GM21737 (cell line): ENCODE data around the gene MRPS34.

Source experiments
- ATAC-seq: cut with Tn5 transposase; IDR thresholded peaks from one replicate; pipeline ENCODE4 v1.9.1; 2021; ENCODE audit warnings: mild to moderate bottlenecking, moderate library complexity; ENCODE audit not compliant: unreplicated experiment

The MRPS34 gene

DNA sequence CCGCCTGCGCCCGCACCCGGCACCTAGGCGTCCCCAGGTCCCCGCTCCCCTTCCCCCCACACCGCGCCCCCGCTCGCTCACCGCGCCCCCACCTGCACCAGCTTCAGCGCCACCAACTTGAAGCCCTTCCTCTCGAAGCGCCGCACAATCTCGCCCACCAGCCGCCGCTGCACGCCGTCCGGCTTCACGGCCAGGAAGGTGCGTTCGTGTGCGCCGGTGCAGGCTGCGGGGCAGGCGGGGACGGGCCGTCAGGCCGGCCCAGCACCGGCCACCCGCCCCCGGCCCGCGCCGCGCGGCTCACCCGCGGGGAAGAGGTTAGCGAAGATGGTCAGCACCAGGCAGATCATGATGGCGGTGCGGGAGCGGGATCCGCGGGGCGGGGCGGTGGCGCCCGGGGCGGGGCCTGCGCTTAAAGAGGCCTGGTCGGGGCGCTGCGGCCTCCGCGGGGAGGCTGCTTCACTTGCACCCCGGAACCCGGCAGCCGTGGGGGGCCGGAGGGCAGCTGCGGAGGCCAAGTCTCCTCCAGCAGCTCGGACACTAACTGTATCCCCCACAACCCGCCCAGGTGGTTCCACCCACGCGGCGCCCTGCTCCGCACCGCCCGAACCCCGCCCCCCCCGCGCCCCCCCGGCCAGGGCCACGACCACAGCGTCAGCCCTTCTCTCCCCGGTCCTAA is 1.6 kb downstream of the MRPS34 start, which contains the start of gene NME3:
NME3 (minus strand) TSS at position 356 of the 676 bp plus-strand sequence; CDS start at position 347, 9 bp downstream.
- ATAC-seq = no peak

DNA sequence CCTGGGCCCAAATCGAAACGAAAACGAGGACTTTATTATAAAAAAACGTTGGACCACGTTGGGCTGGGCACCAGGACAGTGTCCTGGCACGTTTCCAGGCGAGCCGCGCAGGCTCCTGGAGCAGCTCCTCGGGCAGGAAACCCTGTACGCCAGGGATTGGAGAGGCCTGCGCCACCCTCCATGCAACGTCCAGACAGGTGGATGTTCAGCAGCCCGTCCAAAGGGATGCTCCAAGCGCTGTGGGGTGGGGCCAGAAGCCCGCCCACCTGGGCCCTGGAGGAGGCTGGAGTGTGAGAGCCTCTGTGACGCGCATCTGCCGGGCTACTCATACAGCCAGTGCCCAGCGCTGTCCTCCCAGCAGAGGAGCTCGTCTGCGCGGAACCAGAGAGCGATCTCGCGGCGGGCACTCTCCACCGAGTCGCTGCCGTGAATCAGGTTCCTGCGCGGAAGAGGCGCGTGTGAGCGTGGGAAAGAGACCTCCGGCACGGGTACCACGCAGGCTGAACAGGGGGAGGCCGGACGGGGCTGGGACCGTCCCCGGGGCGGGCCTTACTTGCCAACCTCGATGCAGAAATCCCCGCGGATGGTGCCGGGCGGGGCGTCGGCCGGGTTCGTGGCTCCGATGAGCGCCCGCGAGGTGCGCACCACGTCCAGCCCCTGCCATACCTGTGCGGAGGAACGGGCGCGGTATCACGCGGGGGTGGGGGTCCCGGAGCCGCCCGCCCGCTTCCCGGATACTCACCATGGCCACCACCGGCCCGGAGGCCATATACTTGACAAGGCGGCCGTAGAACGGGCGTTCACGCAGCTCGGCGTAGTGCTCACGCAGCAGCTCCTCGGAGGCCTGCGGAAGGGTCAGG is 2.4 kb downstream of the MRPS34 start:
- ATAC-seq = no peak

DNA sequence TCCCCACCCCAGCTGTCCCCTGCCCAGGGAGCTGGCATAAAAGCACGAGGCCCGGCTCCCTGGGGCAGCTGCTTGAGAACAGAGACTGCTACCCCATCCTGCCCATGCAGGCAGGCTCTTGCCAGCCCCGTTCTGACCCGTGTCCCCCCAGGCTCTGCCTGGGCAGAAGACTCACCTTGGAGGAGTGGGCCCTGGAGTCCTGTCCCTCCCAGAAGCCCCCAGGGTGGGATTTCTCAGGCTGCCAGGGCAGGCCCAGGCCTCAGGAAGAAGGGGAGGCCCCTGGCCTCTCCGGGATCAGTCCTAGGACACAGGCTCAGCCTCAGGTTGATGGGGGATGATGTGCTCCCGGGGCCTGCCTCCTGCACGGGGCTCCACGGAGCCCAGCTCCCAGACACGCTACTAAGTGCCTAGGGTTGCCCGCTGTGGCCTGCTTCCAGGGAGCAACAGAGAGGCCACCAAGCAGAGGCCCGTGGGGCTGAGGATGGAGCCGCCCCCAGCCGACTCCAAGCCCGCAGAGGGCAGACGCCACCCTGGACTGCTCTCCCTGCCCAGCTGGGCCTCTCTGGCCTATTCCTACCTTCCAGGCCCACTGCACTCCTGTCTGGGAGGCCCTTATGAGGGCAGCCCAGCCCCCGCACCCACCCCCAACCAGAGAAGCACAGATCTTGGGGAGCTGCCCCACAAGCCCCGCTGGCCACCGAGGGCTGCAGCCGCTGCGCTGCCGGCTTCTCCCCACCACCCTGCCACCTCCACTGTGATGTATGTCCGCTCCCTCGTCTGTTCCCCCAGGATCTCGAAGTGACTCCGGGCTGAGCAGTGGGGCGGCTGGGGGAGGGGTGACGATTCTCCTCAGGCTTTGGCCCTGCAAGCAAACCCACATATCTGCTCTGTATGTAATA is 3.3 kb downstream of the MRPS34 start:
- ATAC-seq = no peak

DNA sequence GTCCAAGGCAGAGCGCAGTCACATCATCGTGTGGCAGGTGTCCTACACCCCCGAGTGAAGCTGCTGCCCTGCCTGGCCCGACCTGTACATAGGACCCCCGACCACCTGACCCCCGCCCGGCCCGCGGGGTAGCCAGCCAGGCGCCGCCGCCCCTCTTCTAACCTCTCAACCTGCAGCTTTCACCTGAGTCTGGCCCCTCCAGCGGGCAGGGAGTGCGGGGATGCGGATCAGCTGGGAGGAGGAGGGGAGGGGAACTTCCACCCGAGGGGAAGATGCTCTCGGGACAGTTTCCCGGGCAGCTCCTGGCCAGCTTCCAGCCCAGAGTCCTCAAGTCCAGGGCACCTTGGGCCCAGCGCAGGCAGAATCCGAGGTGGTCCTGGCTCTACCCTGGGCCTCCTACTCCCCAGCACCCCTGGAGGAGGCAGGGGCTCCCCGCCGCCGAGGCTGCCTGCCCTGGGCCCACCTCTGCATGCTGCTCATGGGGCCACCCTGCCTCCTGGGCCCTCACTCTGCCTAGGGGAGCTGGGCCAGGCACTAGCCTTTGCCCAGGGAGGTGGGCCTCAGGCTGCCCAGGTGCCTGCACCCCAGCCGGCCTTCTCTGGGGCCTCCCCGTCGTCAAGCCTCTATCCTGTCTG is 4.0 kb downstream of the MRPS34 start:
- no peak for ATAC-seq

DNA sequence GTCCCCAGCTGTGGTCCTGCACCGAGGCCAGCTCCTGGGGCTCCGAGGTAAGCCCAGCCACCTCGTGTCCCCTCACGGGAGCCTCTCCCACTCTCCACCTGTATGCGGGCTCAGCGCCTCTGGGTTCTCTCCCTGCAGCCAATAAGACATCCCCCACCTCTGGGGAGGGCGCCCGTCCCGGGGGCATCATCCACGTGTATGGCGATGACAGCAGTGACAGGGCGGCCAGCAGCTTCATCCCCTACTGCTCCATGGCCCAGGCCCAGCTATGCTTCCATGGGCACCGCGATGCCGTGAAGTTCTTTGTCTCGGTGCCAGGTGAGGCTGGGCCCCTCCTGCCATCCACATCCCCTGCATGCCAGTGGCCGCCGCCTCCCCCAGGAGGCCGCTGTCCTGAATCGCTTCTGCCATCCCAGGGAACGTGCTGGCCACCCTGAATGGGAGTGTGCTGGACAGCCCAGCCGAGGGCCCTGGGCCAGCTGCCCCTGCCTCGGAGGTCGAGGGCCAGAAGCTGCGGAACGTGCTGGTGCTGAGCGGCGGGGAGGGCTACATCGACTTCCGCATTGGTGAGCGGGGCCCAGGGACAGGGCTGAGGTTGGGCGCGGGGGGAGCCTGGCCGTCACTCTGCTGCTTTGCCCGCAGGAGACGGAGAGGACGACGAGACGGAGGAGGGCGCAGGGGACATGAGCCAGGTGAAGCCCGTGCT is 4.7 kb downstream of the MRPS34 start:
- ATAC-seq = no peak

DNA sequence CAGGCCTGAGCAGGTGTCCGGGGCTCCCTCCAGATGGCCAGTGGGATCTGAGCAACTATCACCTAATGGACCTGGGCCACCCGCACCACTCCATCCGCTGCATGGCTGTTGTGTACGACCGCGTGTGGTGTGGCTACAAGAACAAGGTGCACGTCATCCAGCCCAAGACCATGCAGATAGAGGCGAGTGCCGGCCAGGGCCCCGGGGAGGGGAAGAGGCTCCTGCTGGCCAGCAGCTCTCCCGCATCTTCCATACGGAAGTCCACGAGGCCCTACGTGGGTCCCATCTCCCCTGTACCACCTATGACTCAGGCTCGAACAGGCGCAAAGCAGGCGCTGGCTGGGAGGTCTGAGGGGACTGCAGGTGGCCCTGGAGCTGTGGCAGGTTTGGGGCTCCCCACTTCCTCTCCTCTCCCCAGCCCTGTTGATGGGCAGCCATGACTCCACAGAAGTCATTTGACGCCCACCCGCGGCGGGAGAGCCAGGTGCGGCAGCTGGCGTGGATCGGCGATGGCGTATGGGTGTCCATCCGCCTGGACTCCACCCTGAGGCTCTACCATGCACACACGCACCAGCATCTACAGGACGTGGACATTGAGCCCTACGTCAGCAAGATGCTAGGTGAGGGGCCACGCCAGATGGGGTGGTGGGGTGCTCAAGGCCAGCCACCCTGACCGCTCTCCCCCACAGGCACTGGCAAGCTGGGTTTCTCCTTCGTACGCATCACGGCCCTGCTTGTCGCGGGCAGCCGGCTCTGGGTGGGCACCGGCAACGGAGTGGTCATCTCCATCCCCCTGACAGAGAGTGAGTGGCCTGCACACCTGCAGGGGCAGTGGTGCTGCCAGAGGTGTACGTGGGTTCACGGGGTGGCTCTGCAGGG is 5.6 kb downstream of the MRPS34 start:
- no peak for ATAC-seq

DNA sequence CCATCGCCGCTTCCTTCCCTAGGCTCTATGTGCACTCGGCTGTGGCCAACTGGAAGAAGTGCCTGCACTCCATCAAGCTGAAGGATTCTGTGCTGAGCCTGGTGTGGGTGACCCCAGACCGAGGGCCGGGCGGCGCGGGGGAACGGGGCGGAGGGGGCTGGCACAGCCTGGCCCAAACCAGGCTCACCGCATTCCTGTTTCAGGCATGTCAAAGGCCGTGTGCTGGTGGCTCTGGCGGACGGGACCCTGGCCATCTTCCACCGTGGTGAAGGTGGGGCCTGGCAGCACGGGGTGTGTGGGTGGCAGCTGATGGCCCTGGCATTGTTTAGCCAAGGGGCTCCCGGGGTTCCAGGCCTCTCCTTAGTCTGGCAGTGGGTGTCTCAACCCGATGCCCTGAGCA is 6.2 kb downstream of the MRPS34 start:
- ATAC-seq = no peak

DNA sequence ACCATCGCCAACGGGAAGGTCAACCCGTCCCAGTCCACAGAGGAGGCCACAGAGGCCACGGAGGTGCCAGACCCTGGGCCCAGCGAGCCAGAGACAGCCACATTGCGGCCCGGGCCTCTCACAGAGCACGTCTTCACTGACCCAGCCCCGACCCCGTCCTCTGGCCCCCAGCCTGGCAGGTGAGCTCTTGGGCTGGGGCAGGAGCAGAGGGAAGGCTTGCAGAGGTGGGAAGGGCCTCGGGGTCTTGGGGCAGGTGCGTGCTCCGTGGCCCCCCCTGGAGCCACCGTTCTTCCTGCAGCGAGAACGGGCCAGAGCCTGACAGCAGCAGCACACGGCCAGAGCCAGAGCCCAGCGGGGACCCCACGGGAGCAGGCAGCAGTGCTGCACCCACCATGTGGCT is 6.7 kb downstream of the MRPS34 start:
- ATAC-seq = no peak

DNA sequence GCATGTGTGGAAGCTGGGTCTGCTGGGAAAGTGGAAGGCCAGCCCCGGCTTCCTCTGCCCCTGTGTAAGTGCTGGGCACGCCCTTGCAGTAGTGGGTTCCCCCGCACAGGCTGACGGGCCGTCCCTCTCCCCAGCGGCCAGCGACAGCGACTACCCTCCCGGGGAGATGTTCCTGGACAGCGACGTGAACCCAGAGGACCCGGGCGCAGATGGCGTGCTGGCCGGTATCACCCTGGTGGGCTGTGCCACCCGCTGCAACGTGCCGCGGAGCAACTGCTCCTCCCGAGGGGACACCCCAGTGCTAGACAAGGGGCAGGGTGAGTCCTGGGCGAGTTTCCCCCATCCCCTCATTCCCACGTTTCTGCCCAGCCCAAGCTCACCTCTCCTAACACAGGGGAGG is 7.1 kb downstream of the MRPS34 start:
- ATAC-seq = no peak

DNA sequence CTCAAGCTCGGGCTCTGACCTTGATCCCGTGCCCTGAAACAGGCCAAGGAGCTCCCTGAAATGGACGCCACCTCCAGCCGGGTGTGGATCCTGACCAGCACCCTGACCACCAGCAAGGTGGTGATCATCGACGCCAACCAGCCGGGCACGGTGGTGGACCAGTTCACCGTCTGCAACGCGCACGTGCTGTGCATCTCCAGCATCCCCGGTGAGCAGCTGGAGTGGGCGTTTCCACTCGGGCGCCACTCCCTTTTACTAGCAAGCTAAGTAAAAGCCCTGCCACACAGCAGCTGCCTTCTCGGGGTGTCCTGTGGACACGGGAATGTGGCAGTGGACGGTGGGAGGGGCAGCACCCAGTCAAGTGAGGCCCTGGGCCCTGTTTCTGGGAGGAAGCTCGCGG is 8.0 kb downstream of the MRPS34 start:
- ATAC-seq = no peak

DNA sequence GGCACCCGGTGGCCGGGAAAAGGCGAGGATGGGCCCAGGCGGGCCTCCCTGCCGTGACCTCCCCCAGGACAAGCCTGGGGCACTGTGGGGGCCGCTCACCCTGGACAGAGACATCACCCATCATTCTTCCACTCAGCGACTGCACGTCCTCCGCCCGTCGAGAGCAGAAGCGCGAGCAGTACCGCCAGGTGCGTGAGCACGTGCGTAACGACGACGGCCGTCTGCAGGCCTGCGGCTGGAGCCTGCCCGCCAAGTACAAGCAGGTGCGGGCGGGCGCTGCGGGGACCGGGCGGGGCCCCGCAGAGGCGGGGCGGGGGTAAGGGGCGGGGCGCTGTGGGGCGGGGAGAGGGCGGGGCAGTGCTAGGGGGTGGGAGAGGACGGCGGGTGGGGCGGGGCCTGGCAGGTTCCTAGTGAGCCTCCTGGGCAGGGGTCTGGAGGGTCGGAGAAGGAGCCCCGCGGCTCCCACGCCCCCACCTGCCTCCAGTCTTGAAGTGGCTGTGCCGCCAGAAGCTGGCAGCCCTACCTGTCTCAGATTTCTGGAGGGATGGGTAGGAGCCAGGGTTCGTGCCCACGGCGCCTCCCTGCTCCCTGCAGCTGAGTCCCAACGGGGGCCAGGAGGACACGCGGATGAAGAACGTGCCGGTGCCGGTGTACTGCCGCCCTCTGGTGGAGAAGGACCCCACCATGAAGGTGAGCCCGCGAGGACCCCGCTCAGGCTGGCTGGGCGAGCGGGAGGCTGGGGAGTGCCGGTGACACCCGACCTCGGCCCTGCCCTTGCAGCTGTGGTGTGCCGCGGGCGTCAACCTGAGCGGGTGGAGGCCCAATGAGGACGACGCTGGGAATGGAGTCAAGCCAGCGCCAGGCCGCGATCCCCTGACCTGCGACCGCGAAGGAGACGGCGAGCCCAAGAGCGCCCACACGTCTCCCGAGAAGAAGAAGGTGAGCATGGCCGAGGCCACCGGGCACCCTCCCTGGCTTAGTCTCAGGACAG is 9.1 kb downstream of the MRPS34 start:
- ATAC-seq = no peak

DNA sequence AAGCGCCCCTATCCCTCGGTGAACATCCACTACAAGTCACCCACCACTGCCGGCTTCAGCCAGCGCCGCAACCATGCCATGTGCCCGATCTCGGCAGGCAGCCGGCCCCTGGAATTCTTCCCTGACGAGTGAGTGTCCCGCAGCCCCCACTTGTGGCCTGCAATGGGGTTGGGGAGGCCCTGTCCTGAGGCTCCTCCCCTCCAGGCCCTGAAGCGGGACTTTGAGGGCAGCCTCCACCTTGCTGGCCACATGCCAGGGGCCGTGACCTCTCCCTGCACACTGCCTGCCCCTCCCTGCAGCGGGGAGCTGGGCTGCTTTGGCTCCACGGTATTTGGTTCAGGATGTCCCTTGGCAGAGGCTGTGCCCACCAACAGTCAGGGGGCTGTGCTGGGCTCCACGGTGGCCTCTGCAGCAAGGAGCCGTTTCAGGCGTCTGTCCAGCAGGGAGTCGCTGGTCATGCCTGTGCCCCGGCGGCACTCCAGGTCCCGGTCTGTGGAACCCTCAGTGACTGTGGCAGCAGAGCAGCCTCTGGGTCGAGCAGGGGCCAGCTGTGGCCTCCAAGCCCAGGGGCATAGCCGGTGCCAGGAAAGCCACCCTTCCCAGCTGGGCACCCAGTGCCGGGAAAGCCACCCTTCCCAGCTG is 9.9 kb downstream of the MRPS34 start:
- no peak for ATAC-seq

DNA sequence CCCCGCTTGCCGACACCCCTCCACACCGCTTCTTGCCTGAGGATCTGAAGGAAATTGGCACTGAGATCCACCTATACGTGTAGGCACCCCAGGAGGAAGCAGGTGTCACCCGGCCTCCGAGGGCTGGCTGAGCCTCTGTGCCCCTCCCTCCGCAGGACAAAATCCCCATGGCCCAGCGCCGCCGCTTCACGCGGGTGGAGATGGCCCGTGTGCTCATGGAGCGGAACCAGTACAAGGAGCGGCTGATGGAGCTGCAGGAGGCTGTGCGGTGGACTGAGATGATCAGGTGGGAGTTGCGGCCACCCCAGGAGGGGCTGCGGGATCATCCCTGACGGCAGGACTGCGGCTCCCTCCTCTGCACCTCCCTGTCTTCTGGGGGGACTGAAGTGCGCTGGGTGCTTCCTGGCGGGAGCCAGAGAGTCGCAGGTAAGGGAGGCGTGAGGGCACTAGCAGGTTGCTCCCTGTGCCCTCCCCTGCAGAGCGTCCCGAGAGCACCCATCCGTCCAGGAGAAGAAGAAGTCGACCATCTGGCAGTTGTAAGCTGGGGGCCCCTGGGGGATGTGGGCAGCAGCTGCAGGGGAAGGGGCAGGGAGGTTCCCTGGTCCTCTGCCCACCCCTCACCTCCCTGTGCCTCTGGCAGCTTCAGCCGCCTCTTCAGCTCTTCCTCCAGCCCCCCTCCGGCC is 10.6 kb downstream of the MRPS34 start:
- no peak for ATAC-seq

DNA sequence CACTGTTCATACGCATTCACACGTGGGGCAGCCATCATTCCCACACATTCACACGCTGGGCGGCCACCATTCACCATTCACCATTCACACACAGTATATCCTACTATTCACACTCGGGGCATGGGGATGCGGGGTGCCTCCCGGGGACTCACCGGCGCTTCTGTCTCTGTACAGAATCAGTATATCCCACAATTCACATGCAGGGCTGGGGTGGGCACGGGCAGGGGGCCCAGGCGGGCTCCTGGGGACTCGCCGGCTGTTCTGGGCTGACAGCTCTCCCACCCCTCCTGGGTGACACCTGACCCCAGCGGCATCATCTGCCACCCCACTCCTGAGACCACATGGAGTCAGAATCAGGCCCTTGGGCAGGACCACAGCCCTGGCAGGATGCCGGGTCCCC is 11.2 kb downstream of the MRPS34 start:
- no peak for ATAC-seq

DNA sequence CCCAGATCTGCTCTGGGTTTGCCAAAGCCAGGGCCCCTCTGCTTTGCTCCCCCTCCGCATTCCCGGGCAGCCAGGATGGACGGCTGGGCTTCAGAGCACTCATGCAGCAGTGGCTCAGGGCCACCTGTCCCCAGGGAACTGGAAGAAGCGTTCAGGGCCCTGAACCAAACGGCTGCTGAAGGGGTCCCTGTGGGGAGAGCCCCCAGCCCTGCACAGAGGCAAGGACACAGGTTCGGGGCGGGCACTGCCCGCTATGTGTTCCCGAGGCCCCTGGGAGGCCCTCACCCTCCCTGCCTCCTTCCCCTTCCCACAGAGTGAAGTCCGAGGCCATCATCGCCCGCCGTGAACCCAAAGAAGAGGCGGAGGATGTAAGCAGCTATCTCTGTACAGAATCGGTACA is 12.0 kb downstream of the MRPS34 start:
- no peak for ATAC-seq

DNA sequence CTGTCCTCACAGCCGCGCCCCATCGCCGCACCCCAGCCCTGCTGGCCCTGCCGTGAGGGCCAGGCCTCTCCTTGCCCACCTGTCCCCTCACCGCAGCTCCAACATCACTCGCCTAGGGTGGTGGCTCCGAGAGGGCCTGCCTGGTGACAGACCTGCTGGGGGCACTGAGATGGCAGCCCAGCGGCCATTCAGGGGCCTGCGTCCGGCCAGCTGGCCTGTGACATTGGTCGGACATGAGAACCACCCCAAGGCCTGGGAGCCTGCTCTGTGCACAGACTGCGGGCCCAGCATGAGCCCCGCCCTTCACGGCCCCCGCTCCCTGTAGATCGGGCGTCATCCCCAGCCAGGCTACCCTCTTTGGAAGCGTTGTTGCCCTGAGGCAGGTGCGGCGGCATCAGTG is 13.4 kb downstream of the MRPS34 start:
- no peak for ATAC-seq

DNA sequence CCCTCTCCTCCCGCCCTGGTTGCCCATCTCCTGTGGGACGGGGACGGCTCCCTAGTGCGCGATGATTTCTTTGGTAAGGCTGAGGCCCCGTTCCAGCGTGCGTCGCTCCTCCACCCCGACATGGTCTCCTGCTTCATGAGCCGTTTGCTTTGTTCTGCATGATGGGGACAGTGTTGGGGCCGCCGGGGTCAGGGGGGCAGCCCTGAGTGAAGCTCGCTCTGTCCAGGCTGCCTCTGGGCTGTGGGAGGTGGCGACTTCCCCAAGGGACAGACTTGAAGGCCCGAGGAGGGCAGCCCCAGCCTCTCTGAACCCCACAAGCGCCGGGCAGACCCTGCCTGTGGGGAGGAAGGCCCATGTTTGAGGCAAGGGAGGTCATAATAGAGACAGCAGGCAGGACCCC is 14.0 kb downstream of the MRPS34 start:
- no peak for ATAC-seq
